ENCODE data around the gene TLE4.

GRCh38 chr9:79572032-79572607 lies 355 bp downstream of the TLE4 start:
- no peak for TF ChIP-seq CTCF (conservative IDR thresholded peaks at IDR 0.05; ENCODE audit: low read depth, low read length)
- TF ChIP-seq FOS (IDR thresholded peaks at IDR 0.05; ENCODE audit: low read depth, low read length): no peak
- TF ChIP-seq USF2 (IDR thresholded peaks at IDR 0.05; ENCODE audit: low read depth, low read length): no peak
- TF ChIP-seq POLR2A (IDR thresholded peaks at IDR 0.05; ENCODE audit: low read depth, low read length): no peak; the same call in 1 of the 2 replicates
- TF ChIP-seq RCOR1 (IDR thresholded peaks at IDR 0.05; ENCODE audit: insufficient replicate concordance, low read length): no peak
- no peak for TF ChIP-seq SMC3 (IDR thresholded peaks at IDR 0.05; ENCODE audit: low read depth, low read length)
- TF ChIP-seq RAD21 (IDR thresholded peaks at IDR 0.05; ENCODE audit: low read length): no peak
- no peak for TF ChIP-seq RFX5 (IDR thresholded peaks at IDR 0.05; ENCODE audit: low read depth, low read length)
- TF ChIP-seq MAZ (IDR thresholded peaks at IDR 0.05; ENCODE audit: borderline replicate concordance, low read depth, low read length): no peak
- TF ChIP-seq MXI1 (IDR thresholded peaks at IDR 0.05; ENCODE audit: borderline replicate concordance, low read depth, low read length): no peak

Measured in IMR-90 (cell line).